HL-60 (cell line): Measurements from ENCODE around the gene ZNF48.

Experiments
- CTCF ChIP-seq: IDR thresholded peaks from one replicate; pipeline ENCODE4 v1.5.1; 2011; ENCODE audit warnings: low read length, control low read depth, inconsistent platforms; ENCODE audit not compliant: insufficient read depth
- GABPA ChIP-seq: IDR thresholded peaks from 2 replicates; pipeline ENCODE4 v1.6.1; 2012; ENCODE audit warnings: low read depth
- POLR2AphosphoS5 ChIP-seq: IDR thresholded peaks from 2 replicates; pipeline ENCODE4 v1.6.1; 2012; ENCODE audit warnings: low read depth
- SPI1 ChIP-seq: IDR thresholded peaks from 2 replicates; pipeline ENCODE4 v1.6.1; 2012; ENCODE audit warnings: low read depth, mild to moderate bottlenecking, borderline replicate concordance

DNA sequence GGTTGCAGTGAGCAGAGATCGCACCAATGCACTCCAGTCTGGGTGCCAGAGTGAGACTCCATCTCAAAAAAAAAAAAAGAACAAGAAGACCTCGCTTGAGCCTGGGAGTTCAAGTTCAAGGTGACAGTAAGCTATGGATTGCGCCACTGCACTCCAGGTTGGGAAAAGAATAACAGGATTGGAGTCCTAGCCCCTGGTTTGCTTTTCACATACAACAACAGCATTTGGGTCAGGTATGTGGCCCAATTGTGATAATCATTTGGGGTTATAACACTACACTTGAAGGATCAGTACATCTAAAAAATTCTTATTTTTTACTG, 53.9 kb downstream of the ZNF48 start:
- TF ChIP-seq GABPA (no peak), CTCF (no peak), SPI1 (no peak), POLR2AphosphoS5 (no peak)
